Eye (tissue), 1 donor: ENCODE data around the gene ATL3.
"Not testable (repeated sequence)": the region's sequence is repeated elsewhere in the genome, so short reads cannot be mapped to it uniquely, and the experiment has no call there.

Experiments used
- DNase-seq: peaks from one replicate; pipeline ENCODE4 v3.0.0-alpha.2; 2015

Gene ATL3

GRCh38 chr11:63586451-63587166 lies 84.6 kb downstream of the ATL3 start:
- DNase-seq, result no peak

DNA sequence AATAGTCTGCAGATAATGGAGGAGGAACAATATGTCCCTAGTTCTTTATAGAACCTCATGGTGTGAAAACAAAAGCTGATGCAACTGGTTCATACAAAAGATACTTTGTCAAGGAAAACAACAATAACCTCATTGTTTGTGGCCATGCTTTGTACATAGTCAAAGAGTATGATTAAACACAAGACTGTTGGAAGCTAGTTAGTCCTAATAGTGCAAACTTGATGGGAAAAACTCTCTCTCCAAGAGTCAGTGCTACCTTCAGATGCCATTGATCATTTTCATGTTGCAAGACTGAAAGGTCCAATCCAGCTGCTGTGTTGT lies 87.9 kb downstream of the ATL3 start:
- no peak for DNase-seq

DNA sequence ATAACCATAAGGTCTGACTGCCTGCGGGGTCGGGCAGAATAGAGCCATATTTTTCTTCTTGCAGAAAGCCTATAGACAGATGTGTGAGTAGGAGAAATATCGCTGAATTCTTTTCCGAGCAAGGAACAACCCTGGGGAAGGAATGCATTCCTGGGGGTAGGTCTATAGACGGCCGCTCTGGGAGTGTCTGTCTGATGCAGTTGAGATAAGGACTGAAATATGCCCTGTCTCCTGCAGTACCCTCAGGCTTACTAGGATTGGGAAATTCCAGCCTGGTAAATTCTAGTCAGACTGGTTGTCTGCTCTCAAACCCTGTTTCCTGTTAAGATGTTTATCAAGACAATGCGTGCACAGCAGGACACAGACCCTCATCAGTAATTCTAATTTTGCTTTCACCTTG lies 90.0 kb downstream of the ATL3 start:
- not testable (repeated sequence) for DNase-seq

DNA sequence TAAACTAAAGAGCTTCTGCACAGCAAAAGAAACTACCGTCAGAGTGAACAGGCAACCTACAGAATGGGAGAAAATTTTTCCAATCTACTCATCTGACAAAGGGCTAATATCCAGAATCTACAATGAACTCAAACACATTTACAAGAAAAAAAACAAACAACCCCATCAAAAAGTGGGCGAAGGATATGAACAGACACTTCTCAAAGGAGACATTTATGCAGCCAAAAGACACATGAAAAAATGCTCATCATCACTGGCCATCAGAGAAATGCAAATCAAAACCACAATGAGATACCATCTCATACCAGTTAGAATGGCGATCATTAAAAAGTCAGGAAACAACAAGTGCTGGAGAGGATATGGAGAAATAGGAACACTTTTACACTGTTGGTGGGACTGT lies 92.3 kb downstream of the ATL3 start:
- DNase-seq, result not testable (repeated sequence)

- DNase-seq, result no peak
Measured at GRCh38 chr11:63574856-63575602, 96.1 kb downstream of the ATL3 start.
